Smooth muscle cell (in vitro differentiated cells): ENCODE results near the gene RIPK3. TPM values are rescaled to one million over a fixed set of nuclear protein-coding genes. Genes with fewer than 3 reads are reported as not detected.
"Not testable (repeated sequence)": the region's sequence is repeated elsewhere in the genome, so short reads cannot be mapped to it uniquely, and the experiment has no call there.

Source experiments
- DNase-seq: peaks from one replicate; lab custom pipeline; 2025; ENCODE audit not compliant: unreplicated experiment; lab: John Stamatoyannopoulos, UW
- H2AFZ ChIP-seq: fragments of 200-600 bp; sonication (generic); 2 replicates; pipeline ENCODE4 v1.6.0; 2016; ENCODE audit warnings: antibody characterized with exemption, low read depth, mild to moderate bottlenecking
- H3F3A ChIP-seq: fragments of 200-600 bp; sonication (generic); 2 replicates; pipeline ENCODE4 v1.6.0; 2017; ENCODE audit warnings: antibody characterized with exemption, low read depth
- H3K27ac ChIP-seq: fragments of 200-600 bp; sonication (generic); 2 replicates; pipeline ENCODE4 v1.5.1; 2016; ENCODE audit warnings: low read depth, mild to moderate bottlenecking
- H3K27me3 ChIP-seq: fragments of 200-600 bp; sonication (generic); 2 replicates; pipeline ENCODE4 v1.6.1; 2016; ENCODE audit warnings: low read depth, mild to moderate bottlenecking
- H3K36me3 ChIP-seq: fragments of 200-600 bp; sonication (generic); 2 replicates; pipeline ENCODE4 v1.5.1; 2016; ENCODE audit warnings: low read depth
- H3K4me1 ChIP-seq: fragments of 200-600 bp; sonication (generic); 2 replicates; pipeline ENCODE4 v1.5.1; 2016; ENCODE audit warnings: low read depth
- H3K4me2 ChIP-seq: fragments of 200-600 bp; sonication (generic); 2 replicates; pipeline ENCODE4 v1.6.0; 2016; ENCODE audit warnings: mild to moderate bottlenecking
- H3K4me3 ChIP-seq: fragments of 200-600 bp; sonication (generic); 2 replicates; pipeline ENCODE4 v1.5.1; 2016; ENCODE audit warnings: mild to moderate bottlenecking
- H3K79me2 ChIP-seq: fragments of 200-600 bp; sonication (generic); 2 replicates; pipeline ENCODE4 v1.6.0; 2016; ENCODE audit warnings: low read depth, mild to moderate bottlenecking
- H3K9ac ChIP-seq: fragments of 200-600 bp; sonication (generic); 2 replicates; pipeline ENCODE4 v1.6.0; 2016; ENCODE audit warnings: low read depth
- H3K9me3 ChIP-seq: fragments of 200-600 bp; sonication (generic); replicated peaks from 2 replicates; pipeline ENCODE4 v1.5.1; 2016; ENCODE audit warnings: low read depth
- H4K20me1 ChIP-seq: fragments of 200-600 bp; sonication (generic); 2 replicates; pipeline ENCODE4 v1.6.0; 2016; ENCODE audit warnings: low read depth
- CTCF ChIP-seq: fragments of 200-600 bp; sonication (generic); IDR thresholded peaks from 2 replicates; pipeline ENCODE4 v1.5.1; 2017; ENCODE audit warnings: borderline replicate concordance, mild to moderate bottlenecking, antibody characterized with exemption; ENCODE audit not compliant: insufficient read depth, poor library complexity, severe bottlenecking
- WGBS: methylation state at CpG from one replicate; pipeline ENCODE4 v1.1.7; 2016; ENCODE audit warnings: low lambda C conversion rate; 5-methylcytosine and 5-hydroxymethylcytosine counted together
- polyA plus RNA-seq: library from polyadenylated mRNA; unstranded; fragments of >200 nt; fragmentation: Nextera tagmentation; extraction: Ambion mirVana; gene quantifications from 2 replicates; pipeline ENCODE4 v1.2.1, GENCODE V29; 2016
- total RNA-seq: library from RNA; depleted of rRNA; stranded (reverse); fragments of >200 nt; gene quantifications from 2 replicates; pipeline ENCODE4 v1.2.3, GENCODE V29; 2014

RIPK3 gene
- total and polyA plus RNA-seq, 2 experiments from 2014 or later, result 1.3 TPM; not detected in 1

DNA sequence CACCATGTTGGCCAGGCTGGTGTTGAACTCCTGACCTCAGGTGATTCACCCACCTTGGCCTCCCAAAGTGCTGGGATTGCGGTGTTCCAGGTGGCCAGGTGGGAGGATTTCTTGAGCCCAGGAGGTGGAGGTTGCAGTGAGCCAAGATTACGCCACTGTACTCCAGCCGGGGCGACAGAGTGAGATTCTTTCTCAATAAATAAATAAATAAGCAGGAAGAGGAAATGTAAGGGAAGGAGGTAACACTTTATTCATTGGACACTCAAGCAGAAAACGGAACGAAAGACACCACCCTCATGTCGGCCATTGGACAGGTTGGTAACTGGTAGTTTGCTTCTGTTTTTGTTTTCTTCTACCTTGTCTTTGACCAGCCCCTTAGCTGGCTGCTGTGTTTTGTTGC, 15.2 kb upstream of the RIPK3 start:
- H4K20me1 ChIP-seq, result no peaks in the 10 kb centered on the region
- H3K9ac ChIP-seq, result no peak overlapping the region
- no peaks in the 10 kb centered on the region for H3F3A ChIP-seq
- no peaks in the 10 kb centered on the region for H3K4me1 ChIP-seq
- H3K9me3 ChIP-seq, result no peaks in the 10 kb centered on the region
- H3K4me2 ChIP-seq, result no peak overlapping the region
- H3K79me2 ChIP-seq, result no peaks in the 10 kb centered on the region
- 91% methylated on average over 7 of the region's 7 CpGs for WGBS
- TF ChIP-seq CTCF, result no peak
- H3K36me3 ChIP-seq, result no peaks in the 10 kb centered on the region
- DNase-seq, result no peak
- H2AFZ ChIP-seq, result no peak overlapping the region
- peaks cover 34% of the 10 kb centered on the region for H3K27me3 ChIP-seq
- no peak overlapping the region for H3K4me3 ChIP-seq
- no peak overlapping the region for H3K27ac ChIP-seq

DNA sequence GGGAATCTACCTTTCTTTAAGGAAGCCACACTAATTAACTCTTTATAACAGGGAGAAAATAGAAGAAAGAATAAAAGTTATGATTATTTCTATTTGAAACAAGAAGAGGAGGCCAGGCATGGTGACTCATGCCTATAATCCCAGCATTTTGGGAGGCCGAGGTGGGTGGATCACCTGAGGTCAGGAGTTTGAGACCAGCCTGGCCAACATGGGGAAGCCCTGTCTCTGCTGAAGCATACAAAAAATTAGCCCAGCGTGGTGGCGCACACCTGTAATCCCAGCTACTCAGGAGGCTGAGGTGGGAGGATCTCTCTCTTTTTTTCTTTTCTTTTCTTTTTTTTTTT, 14.7 kb upstream of the RIPK3 start:
- H4K20me1 ChIP-seq, H2AFZ ChIP-seq, H3K9me3 ChIP-seq, H3K4me3 ChIP-seq, H3F3A ChIP-seq, H3K36me3 ChIP-seq, H3K4me1 ChIP-seq, H3K4me2 ChIP-seq, H3K9ac ChIP-seq, H3K79me2 ChIP-seq, DNase-seq: not testable (repeated sequence)
- peaks cover 39% of the 10 kb centered on the region for H3K27me3 ChIP-seq
- 72% methylated on average over 3 of the region's 3 CpGs for WGBS
- peak overlapping the region; percentile 33 for H3K27ac ChIP-seq

DNA sequence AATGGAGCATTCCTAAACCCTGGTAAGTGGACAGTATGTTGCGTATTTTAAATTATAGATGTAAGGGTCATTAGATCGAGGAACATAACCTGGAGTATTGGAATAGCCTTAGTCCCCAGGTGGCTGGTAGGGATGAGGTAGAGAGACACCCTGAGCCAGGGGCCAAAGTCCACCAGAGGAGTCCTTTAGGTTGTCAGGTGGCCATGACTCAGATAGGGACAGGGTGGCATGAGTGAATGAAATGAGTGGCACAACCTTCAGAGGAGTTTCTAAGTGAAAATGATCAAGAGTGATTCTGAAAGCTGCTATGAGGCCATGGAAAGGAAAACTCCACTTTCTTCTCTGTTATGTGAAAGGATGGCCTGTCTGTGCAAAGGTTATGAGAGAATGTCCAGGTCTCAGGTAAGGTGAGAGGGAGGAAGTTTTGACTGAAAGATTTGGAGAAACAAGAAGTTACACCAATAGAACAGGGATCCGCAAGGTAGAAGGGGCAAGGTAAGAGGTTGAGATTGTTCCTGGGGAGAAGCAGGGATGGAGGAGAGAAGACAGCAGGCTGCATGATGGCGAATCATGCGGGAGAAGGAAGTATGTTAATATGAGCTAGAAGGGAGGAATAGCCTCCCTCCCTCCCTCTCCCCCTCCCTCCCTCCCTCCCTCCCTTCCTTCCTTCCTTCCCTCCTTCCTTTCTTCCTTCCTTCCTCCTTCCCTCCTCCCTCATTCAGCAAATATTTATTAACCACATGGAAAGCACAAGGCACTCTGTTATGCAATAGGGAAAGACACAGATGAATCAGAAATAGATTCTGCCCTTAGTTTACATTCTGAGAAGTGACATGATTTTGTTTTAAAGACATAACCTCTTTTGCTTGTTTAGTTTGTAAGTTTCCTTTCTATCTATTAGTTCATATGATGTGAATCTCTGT, 14.0 kb upstream of the RIPK3 start:
- Histone ChIP-seq H3K36me3 (no peaks in the 10 kb centered on the region), H3F3A (no peaks in the 10 kb centered on the region), H4K20me1 (no peaks in the 10 kb centered on the region), H3K27me3 (peaks cover 46% of the 10 kb centered on the region), H3K9ac (no peak overlapping the region), H3K4me1 (no peaks in the 10 kb centered on the region), H2AFZ (no peak overlapping the region), H3K79me2 (no peaks in the 10 kb centered on the region), H3K27ac (peak overlapping the region; percentile 33), H3K4me2 (no peak overlapping the region), H3K9me3 (no peaks in the 10 kb centered on the region), H3K4me3 (no peak overlapping the region)
- DNase-seq, result no peak
- no peak for TF ChIP-seq CTCF
- 52% methylated on average over 5 of the region's 5 CpGs for WGBS

GRCh38 chr14:24351517-24351916, 11.7 kb upstream of the RIPK3 start:
- no peaks in the 10 kb centered on the region for H3F3A ChIP-seq
- H3K36me3 ChIP-seq, result no peaks in the 10 kb centered on the region
- H3K4me3 ChIP-seq, result no peak overlapping the region
- H3K9ac ChIP-seq, result no peak overlapping the region
- TF ChIP-seq CTCF, result no peak
- H3K27ac ChIP-seq, result no peak overlapping the region
- WGBS, result 37% methylated on average over 4 of the region's 4 CpGs
- H3K4me2 ChIP-seq, result no peak overlapping the region
- H3K27me3 ChIP-seq, result peaks cover 67% of the 10 kb centered on the region
- no peaks in the 10 kb centered on the region for H3K79me2 ChIP-seq
- DNase-seq, result no peak
- H4K20me1 ChIP-seq, result no peaks in the 10 kb centered on the region
- no peaks in the 10 kb centered on the region for H3K4me1 ChIP-seq
- H2AFZ ChIP-seq, result no peak overlapping the region
- H3K9me3 ChIP-seq, result no peaks in the 10 kb centered on the region
